ENCODE measurements around the gene MAP3K7.

MAP3K7 gene

DNA sequence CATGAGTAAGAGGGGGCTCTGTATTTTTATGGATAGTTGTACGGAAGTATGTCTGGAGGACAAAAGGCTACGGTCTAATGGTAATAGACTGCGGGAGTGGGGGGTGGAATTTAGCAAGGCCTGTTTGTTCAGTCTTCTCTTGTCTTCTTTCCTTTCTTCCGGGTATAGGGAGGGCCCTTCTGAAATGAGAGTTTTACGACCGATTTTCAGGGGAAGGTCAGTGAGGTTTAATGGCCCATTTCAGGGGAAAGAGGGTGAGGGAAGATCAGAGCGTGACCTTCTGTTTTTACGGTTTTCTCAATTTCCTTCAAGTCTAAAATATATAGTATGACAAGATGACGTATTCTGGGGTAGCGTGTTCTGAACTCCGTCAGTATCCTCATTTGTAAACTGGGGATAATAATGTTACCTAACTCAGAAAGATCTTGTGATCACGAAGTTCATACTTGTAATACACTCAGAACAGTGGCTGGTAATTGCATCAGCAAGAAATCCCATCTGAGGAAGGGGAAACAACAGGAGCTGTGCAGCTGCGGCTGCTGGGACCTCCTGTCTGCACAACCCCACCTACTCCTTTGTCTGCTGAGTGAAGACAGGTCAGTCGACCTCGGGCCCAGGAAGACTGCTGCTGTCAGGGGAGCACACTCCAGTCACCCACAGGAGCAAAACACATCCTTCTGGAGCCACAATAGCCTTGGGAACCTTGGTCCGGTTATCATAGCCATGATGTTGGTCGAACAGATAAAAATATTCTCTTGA is 90.4 kb downstream of the MAP3K7 start:
- no peaks in the 10 kb centered on the region for H3K79me2 ChIP-seq (ENCODE audit: insufficient read depth, low read length)
- H3K4me3 ChIP-seq (ENCODE audit: low read depth in 1 of 2, low read length in 2 of 2): no peak overlapping the region
- no peaks in the 10 kb centered on the region for H3K4me1 ChIP-seq (ENCODE audit: insufficient read depth, low read length)
- peak; percentile 52; the same call in 2 of the 3 replicates for ATAC-seq (ENCODE audit: insufficient read depth, low read depth)
- H3K9ac ChIP-seq (ENCODE audit: low read depth, low read length): no peak overlapping the region
- no peak for DNase-seq
- H3K27me3 ChIP-seq (ENCODE audit: insufficient read depth, low read length, poor library complexity): no peaks in the 10 kb centered on the region
- no peak overlapping the region for H3K27ac ChIP-seq (ENCODE audit: low read length)
- no peaks in the 10 kb centered on the region for H3K9me3 ChIP-seq (ENCODE audit: insufficient read depth, low read length, severe bottlenecking)
- no peaks in the 10 kb centered on the region for H4K20me1 ChIP-seq (ENCODE audit: insufficient read depth, low read length)
- H3K36me3 ChIP-seq (ENCODE audit: insufficient read depth, low read length): no peaks in the 10 kb centered on the region
- no peak overlapping the region for H2AFZ ChIP-seq (ENCODE audit: low read depth, low read length)
- no peak overlapping the region for H3K4me2 ChIP-seq (ENCODE audit: insufficient read depth, low read length)
- TF ChIP-seq, protein P1, sequence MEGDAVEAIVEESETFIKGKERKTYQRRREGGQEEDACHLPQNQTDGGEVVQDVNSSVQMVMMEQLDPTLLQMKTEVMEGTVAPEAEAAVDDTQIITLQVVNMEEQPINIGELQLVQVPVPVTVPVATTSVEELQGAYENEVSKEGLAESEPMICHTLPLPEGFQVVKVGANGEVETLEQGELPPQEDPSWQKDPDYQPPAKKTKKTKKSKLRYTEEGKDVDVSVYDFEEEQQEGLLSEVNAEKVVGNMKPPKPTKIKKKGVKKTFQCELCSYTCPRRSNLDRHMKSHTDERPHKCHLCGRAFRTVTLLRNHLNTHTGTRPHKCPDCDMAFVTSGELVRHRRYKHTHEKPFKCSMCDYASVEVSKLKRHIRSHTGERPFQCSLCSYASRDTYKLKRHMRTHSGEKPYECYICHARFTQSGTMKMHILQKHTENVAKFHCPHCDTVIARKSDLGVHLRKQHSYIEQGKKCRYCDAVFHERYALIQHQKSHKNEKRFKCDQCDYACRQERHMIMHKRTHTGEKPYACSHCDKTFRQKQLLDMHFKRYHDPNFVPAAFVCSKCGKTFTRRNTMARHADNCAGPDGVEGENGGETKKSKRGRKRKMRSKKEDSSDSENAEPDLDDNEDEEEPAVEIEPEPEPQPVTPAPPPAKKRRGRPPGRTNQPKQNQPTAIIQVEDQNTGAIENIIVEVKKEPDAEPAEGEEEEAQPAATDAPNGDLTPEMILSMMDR (IDR thresholded peaks at IDR 0.05; ENCODE audit: borderline replicate concordance, extremely low read depth, low read length, poor library complexity, severe bottlenecking): no peak
- no peak for TF ChIP-seq EZH2 (IDR thresholded peaks at IDR 0.05; ENCODE audit: borderline replicate concordance, low read depth, low read length, severe bottlenecking)

DNA sequence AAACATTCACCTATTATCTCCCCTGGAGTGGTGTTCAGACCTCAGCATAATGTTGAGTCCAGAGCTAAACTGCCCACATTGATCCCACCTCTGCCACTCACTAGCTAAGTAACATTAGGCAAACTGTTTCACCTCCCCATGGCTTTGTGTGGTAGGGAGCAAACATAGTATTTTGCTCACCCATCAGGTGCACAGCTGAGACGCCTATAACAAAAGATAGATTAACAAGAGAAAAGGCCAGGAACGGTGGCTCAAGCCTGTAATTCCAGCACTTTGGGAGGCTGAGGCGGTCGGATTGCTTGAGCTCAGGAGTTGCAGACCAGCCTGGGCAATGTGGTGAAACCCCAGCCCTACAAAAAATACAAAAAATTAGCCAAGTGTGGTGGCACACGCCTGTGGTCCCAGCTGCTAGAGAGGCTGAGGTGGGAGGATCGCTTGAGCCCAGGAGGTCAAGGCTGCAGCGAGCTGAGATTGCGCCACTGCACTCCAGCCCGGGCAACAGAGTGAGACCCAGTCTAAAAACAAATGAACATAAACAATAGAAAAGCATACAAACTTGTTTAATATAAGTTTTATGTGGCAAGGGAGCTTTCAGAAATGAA is 91.6 kb downstream of the MAP3K7 start:
- H3K9me3 ChIP-seq (ENCODE audit: insufficient read depth, low read length, severe bottlenecking): no peaks in the 10 kb centered on the region
- H3K9ac ChIP-seq (ENCODE audit: low read depth, low read length): no peak overlapping the region
- no peak overlapping the region for H3K4me2 ChIP-seq (ENCODE audit: insufficient read depth, low read length)
- no peak overlapping the region for H3K4me3 ChIP-seq (ENCODE audit: low read depth in 1 of 2, low read length in 2 of 2)
- H3K79me2 ChIP-seq (ENCODE audit: insufficient read depth, low read length): no peaks in the 10 kb centered on the region
- no peak for TF ChIP-seq EZH2 (IDR thresholded peaks at IDR 0.05; ENCODE audit: borderline replicate concordance, low read depth, low read length, severe bottlenecking)
- TF ChIP-seq, protein P1 (IDR thresholded peaks at IDR 0.05; ENCODE audit: borderline replicate concordance, extremely low read depth, low read length, poor library complexity, severe bottlenecking): no peak
- no peaks in the 10 kb centered on the region for H3K36me3 ChIP-seq (ENCODE audit: insufficient read depth, low read length)
- H3K27ac ChIP-seq (ENCODE audit: low read length): no peak overlapping the region
- no peak overlapping the region for H2AFZ ChIP-seq (ENCODE audit: low read depth, low read length)
- ATAC-seq (ENCODE audit: insufficient read depth, low read depth) (no peak), DNase-seq (no peak)
- no peaks in the 10 kb centered on the region for H4K20me1 ChIP-seq (ENCODE audit: insufficient read depth, low read length)
- H3K27me3 ChIP-seq (ENCODE audit: insufficient read depth, low read length, poor library complexity): no peaks in the 10 kb centered on the region
- no peaks in the 10 kb centered on the region for H3K4me1 ChIP-seq (ENCODE audit: insufficient read depth, low read length)

DNA sequence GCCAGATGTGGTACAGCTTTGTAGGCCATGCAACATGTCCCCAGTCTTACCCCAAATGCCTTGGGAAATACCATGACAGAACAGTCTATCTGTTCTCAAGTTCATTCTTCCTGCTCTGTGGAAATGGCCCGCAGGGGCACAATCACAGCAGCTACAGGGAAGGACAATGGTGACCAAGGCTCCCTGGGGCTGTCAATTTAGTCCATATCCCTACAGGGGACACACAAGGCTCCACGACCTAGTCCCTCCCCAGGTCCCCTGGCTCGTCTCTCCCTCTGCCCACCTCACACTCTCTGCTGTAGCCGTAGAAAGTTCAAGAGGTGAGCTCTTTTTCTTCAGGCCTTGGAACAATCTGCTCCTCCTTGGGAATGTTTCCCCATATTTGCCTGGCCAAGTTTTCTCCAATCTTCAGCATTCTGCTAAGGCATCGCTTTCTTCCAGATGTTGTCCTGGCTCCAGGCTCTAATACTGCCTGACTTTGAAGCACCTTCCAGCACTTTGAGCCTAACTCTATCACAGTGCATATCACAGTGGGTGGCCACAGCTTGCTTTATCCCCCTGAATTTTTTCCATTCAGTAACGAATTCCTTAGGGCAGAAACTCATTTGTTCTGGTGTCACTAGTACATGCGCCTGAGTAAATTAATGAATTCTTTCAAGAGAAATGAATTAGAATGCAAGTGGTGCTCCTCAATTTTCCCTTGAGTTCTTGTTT is 92.6 kb downstream of the MAP3K7 start:
- Histone ChIP-seq H3K4me1 (ENCODE audit: insufficient read depth, low read length) (no peaks in the 10 kb centered on the region), H3K9ac (ENCODE audit: low read depth, low read length) (no peak overlapping the region), H3K36me3 (ENCODE audit: insufficient read depth, low read length) (no peaks in the 10 kb centered on the region), H3K27ac (ENCODE audit: low read length) (no peak overlapping the region), H3K27me3 (ENCODE audit: insufficient read depth, low read length, poor library complexity) (no peaks in the 10 kb centered on the region), H3K79me2 (ENCODE audit: insufficient read depth, low read length) (no peaks in the 10 kb centered on the region), H4K20me1 (ENCODE audit: insufficient read depth, low read length) (no peaks in the 10 kb centered on the region), H3K4me3 (ENCODE audit: low read depth in 1 of 2, low read length in 2 of 2) (no peak overlapping the region), H3K9me3 (ENCODE audit: insufficient read depth, low read length, severe bottlenecking) (no peaks in the 10 kb centered on the region), H2AFZ (ENCODE audit: low read depth, low read length) (no peak overlapping the region), H3K4me2 (ENCODE audit: insufficient read depth, low read length) (no peak overlapping the region)
- no peak for TF ChIP-seq EZH2 (IDR thresholded peaks at IDR 0.05; ENCODE audit: borderline replicate concordance, low read depth, low read length, severe bottlenecking)
- TF ChIP-seq, protein P1 (IDR thresholded peaks at IDR 0.05; ENCODE audit: borderline replicate concordance, extremely low read depth, low read length, poor library complexity, severe bottlenecking): no peak
- no peak for DNase-seq
- ATAC-seq (ENCODE audit: insufficient read depth, low read depth): no peak

All from DND-41 (cell line).